GM12874 (cell line): Measurements from ENCODE around the gene CCDC102B.

ENCODE experiments used
- TF ChIP-seq, protein P1 (sequence below): IDR thresholded peaks from 2 replicates; pipeline ENCODE4 v1.5.1; 2011; ENCODE audit warnings: low read depth, mild to moderate bottlenecking, control low read depth, low read length, moderate library complexity; ENCODE audit not compliant: insufficient read depth

CCDC102B gene

GRCh38 chr18:68830256-68831045, 32.6 kb downstream of the CCDC102B start:
- TF ChIP-seq, protein P1, sequence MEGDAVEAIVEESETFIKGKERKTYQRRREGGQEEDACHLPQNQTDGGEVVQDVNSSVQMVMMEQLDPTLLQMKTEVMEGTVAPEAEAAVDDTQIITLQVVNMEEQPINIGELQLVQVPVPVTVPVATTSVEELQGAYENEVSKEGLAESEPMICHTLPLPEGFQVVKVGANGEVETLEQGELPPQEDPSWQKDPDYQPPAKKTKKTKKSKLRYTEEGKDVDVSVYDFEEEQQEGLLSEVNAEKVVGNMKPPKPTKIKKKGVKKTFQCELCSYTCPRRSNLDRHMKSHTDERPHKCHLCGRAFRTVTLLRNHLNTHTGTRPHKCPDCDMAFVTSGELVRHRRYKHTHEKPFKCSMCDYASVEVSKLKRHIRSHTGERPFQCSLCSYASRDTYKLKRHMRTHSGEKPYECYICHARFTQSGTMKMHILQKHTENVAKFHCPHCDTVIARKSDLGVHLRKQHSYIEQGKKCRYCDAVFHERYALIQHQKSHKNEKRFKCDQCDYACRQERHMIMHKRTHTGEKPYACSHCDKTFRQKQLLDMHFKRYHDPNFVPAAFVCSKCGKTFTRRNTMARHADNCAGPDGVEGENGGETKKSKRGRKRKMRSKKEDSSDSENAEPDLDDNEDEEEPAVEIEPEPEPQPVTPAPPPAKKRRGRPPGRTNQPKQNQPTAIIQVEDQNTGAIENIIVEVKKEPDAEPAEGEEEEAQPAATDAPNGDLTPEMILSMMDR, result no peak

GRCh38 chr18:68833756-68834155, 35.9 kb downstream of the CCDC102B start:
- TF ChIP-seq, protein P1, result no peak

DNA sequence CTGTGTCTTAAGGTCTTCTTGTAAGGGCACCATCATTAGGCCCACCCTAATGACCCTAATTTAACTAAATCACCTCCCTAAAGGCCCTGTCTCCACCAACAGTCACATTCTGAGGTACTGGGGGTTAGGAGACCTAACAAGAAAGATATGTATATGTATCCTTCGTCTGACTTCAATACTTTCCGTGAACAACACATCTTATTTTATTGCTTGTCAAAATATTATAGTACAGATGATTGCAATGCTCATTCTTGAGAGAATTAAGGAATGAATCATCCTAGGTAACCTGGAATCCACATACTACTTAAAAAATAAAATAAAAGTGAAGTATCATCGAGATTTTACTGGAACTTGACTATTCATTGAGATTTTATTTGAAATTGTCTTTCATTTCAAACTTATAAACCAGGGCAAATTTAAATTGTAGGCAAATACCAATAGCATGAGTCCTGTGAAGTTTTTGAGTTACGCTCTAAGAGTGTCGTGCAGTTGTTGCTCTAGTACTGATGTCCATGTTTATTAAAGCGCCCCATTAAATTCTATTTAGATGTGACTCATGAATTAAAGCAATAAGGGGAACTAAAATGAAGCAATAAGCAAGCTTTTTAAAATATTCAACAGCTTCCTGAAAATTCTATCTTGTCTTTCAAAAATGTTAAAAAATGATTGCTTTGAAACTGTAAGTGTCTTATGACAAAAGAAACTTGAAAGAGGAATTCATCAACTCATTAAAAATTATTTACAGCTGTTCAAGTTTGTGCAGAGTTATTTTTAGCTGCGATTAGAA, 40.0 kb downstream of the CCDC102B start:
- TF ChIP-seq, protein P1, result no peak

DNA sequence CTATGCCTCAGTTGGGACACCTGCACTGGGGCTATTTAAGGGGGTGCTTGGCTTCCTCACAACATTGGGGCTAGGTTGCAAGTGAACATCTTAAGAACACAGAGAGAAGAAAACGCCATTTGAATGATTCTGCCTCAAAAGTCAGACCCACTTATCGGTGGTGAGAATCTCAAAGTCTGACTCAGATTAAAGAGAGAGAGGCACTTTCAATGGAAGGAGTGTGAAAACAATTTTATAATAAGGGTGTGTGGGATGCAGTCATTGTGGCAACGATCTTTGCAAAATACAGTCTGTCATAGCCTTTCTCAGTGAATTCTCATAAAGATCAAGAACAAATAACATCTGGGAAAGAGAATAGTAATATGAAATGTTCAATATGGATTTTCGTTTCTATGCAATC, 41.8 kb downstream of the CCDC102B start:
- TF ChIP-seq, protein P1, result no peak

GRCh38 chr18:68840554-68841263, 42.8 kb downstream of the CCDC102B start:
- TF ChIP-seq, protein P1, result no peak

DNA sequence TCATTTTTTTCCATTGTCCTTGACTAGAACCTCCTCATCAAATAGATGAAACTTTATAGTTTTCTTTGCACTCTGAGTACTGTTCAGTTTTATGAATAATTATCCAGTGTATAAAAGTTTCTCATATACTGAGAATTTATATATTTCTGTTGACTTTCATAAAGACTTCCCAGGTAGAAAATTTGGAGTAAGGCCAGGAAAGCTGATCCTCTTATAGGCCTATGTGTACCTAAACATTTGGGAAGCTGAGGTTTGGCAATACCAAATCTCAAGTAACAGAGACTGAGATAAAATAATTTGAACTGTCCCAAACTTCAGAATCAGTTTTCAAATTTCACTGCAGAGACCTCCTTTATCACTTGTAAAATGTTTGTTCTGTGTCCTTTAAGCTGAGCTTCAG, 43.4 kb downstream of the CCDC102B start:
- TF ChIP-seq, protein P1, result no peak

GRCh38 chr18:68842951-68843350, 45.1 kb downstream of the CCDC102B start:
- TF ChIP-seq, protein P1, result no peak
